HG02884 (cell line): ENCODE measurements around the gene NDST1.

ENCODE experiments used
- ATAC-seq: cut with Tn5 transposase; IDR thresholded peaks from one replicate; pipeline ENCODE4 v1.9.1; 2021; ENCODE audit warnings: mild to moderate bottlenecking, moderate library complexity; ENCODE audit not compliant: unreplicated experiment

NDST1 gene

DNA sequence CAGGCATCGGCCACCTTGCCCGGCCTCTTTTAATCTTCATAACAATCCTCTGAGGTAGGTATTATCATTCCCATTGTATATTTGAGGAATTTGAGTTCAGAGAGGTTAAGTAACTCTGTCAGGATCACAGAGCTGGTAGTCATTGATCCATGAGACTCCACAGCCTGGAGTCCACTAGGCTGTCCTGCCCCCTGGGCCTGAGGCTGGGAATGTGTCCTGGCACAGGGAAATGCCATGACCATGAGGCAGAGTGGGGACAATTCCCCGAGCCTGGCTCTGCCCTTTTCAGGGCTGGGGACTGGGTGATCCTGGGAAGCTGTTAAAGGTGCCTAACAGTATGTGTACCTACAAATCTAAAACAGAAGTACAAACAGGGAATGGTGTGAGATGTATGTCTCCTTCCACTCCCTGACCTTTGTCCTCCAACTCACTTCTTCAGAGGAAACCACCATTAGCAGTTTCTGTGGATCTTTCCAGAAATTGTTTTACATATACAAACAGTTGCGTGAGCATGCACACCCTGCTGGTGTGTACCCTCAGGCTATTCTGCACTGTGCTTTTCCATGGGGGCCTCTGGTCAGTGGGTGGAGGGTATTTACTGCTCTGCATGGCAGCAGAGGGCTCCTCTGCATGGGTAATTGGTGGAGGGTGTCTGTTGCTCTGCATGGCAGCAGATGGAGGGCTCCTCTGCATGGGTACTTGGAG is 53.8 kb downstream of the NDST1 start:
- no peak for ATAC-seq

DNA sequence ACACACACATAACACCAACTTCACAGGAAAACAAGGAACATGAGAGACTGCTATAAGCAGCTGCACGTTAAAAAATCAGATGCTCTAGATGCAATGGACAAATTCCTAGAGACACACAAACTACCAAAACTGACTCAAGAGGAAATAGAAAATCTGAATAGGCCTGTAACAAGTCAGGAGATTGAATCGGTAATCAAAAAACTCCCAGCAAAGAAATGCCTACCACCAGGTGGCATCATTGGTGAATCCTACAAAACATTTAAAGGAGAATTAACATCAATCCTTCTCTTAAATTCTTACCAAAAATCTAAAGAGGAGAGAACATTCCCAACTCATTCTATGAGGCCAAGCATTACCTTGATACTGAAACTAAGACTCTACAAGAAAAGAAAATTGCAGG is 54.9 kb downstream of the NDST1 start:
- no peak for ATAC-seq

DNA sequence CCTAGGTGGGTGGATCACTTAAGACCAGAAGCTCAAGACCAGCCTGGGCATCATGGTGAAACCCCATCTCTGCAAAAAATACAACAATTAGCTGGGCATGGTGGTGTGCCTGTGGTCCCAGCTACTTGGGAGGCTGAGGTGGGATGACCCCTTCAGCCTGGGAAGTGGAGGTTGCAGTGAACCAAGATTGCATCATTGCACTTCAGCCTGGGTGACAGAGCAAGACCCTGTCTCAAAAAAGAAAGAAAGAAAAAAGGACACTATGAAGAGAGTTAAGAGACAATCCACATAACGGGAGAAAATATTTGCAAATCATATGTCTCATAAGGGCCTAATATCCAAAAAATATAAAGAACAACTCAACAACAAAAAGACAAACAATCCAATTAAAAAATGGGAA is 57.9 kb downstream of the NDST1 start:
- ATAC-seq: no peak

DNA sequence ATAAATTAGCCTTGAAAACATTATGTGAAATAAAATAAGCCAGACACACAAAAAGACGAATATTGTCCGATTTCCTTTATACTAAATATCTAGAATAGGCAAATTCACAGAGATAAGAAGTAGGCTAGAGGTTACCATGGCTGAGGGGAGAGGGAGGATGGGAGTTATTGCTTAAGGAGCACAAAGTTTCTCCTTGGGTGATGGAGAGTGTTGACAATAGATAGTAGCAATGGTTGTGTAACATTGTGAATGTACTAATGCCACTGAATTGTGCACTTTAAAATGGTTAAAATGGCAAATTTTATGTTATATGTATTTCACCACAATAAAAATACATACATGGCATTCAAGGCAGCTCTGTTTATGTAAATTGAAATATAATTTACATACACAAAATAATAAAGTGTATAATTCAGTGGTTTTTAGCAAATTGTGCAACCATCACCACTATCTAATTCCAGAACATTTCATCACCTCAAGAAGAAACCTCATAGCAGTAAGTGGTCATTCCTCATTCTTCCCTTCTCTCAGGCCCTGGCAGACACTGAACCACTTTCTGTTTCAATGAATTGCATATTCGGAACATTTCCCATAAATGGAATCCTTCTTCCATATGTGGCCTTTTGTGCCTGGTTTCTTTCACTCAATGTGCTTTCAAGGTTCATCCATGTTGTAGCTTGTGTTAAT is 59.2 kb downstream of the NDST1 start:
- no peak for ATAC-seq

DNA sequence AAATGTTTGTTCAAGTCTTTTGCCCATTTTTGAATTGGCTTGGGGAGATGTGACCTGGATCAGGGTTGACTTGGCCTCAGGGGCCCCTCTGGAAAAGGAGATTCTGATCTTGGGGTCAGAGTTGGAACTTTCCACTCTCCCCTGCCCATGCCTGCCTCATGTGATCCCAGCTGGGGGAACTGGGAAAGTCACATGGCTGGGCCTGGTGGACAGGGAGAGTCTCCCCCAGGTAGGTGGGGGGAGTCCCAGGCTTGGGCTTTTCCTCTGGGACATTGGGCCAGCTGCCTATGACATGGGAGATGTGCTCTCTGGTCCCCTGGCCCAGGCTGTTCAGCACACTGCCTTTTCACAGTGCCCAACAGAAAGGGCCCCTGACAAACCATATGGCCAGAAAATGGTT is 60.7 kb downstream of the NDST1 start:
- ATAC-seq: no peak

DNA sequence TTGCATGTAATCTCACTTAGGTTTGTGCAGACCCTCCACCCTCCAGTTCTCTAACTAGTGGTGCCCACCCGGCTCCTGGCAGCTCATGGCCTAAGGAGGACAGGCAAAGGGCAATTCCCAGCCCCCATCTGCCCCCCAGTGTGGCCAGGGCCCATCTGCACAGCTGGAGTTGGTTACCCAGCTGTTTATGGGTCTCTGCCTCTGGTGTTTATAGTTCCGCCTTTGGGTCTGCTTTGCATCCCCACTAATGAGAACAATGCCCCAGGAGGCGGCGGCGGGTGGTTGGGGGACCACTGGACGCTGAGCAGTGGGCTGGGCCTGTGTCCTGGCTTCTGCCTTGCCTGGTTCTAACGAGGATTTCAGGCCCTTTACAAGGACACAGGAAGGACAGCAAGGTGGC is 62.4 kb downstream of the NDST1 start:
- no peak for ATAC-seq

DNA sequence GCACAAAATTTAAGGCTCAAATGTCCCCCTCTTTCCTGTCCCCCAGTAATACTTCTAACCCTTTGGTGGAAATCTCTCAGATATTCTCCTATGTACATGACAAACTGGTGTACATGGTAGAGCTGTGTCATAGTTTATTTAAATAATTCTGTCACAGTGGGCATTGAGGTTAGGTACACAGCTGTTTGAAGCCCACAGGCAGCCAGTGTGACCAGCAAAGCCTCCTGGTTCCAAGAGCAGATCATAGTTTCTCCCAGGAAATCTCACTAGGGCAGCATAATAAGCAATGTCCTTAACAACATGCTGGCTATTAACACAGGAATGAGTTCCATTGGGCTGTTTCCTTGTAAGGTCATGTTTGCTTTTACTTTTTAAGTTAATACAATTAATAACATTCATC is 63.9 kb downstream of the NDST1 start:
- ATAC-seq: no peak

DNA sequence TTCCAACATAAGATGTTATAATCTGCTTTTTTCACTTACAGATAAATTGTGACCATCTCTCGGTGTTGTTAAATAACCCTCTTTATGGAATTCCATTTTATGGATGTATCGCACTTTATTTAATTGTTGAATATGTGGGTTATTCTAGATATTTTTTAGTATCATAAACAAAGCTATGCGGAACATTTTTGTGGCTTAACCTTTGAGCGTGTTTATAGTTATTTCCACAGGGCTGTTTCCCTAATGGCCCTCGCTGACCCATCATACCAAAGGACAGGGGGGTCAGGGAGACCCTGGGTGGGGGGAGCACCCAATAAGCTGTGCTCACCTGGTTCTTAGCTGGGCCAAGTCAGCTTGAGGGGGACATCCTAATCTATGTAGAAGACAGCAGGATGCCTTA is 65.3 kb downstream of the NDST1 start:
- ATAC-seq: no peak

DNA sequence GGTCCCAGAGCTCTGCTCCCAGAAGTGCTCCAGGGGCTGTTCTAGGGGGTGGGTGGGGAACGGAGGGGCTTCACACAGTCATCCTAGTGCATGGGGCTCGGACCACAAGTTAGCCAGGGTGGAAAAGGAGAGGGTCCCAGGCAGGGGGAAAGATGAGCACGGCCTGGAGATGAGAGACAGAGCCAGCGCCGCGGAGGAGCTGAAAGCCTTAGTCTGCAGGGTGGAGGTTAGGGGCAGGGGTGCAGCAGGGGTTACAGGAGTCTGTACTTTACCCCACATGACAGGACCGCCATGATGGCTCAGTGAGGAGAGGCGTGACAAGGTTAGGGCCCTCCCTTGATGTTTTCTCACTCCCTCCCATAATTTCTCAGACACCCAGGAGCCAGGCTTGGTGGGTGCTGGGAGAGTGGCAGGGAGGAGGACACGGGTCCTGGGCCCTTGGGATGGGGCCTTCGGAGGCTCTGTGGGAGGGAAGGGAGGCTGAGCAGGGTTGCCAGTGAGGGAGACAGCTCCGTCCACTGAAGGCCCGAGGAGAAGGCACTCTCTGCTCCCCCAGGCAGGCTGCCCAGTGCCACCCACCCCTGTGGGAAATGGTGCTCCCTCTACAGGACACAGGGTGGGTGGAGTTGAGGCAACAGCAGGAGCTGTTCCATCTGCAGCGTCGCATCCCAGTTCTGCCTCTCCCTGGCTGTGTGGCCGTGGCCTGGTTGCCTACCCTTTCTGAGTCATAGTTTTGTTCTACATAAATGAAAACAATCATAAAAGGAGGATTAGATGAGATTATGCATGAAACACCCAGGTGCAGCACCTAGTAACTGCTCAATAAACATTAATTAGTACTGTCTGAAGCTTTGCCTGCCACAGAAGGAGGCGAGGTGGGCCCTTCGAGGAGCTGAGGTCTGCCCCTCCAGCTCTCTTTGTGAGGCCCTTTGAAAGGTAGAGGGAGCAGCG is 66.2 kb downstream of the NDST1 start:
- ATAC-seq: no peak

DNA sequence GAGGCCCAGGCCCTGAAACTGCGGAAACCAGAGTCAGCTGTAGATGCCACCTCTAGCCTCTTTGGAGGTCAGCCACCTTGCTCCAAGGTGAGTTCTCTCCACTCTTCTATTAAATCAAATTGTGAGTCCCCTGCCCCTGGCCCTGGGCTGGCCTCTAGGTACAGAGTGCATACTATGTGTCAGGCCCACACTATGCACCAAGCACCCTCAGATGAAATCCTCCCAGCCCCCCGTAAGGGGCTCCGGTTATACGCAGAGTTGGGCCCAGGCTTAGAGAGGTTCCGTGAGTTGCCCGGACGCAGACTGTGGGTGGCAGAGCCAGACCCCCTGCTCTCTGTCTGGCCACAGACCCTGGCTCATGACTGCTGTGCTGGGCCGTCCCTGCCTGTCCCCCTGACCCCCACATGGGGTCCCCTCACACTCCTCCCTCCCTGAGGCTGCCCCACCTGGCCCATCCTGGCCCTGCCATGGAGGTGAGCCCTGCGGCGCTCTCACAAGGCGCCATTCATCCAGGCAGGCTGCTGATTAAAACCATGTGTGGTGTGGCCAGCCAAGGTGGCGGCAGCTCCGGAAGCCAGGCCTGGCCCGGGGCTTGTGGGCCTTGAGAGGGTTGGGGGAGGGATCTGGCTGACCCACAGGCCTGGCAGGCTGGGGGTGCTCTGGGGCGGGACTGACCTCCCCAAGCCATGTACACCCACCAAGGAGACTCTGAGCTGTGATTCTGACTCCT is 67.1 kb downstream of the NDST1 start:
- no peak for ATAC-seq

DNA sequence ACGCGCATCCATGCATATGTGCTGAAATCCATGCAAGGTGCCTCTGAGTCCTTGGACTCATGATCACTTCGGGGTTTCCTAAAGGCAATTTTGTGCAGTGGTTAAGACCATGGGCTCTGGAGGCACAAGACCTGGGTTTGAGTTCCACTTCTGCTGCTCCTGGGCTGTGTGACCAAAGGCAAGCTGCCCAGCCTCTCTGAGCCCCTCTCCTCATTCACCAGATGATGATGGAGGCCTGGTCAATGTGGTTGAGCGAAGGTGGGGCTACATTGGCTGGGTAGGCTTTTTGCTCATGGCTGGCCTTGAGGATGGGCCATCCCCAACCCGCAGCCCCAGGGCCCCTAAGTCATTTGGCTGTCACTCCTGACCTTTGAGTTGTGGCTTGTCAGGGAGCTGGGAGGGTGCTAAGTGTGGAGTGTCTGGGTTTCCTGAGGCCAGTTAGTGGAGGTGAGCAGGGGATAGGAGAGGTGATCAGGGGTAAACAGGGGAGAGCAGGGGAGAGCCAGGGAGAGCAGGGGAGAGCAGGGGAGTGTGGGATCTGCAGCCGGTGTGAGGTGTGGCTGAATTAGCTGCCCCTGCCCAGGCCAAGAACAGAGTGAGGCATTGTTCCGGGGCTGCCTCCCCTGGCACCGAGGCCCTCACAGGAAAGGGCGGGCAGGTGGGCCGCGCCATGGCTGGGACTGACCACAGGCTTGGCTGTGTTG is 68.0 kb downstream of the NDST1 start:
- ATAC-seq: no peak

DNA sequence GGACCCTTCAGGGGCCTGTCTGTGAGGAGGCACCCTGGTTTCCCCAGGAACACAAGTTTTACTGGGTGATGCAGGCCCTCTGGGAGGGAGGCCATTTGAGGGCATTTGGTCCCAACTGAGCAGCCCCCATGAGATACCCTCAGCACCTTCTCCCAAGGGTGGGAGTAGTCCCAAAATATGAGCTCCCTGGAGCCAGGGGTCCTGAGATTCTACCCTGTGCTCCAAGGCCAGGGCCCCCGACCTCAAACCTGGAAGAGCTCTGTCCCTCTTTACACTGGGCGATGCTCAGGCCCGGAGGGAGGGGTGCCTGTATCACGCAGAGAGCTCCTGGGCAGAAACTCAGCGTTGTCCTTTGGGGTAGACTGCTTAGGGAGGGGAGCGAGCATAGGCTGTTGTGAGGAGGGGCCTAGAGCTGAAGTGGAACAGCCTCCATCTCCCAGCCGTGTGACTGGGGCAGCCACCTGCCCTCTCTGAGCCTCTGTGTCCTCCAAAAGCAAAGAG is 68.6 kb downstream of the NDST1 start:
- no peak for ATAC-seq

DNA sequence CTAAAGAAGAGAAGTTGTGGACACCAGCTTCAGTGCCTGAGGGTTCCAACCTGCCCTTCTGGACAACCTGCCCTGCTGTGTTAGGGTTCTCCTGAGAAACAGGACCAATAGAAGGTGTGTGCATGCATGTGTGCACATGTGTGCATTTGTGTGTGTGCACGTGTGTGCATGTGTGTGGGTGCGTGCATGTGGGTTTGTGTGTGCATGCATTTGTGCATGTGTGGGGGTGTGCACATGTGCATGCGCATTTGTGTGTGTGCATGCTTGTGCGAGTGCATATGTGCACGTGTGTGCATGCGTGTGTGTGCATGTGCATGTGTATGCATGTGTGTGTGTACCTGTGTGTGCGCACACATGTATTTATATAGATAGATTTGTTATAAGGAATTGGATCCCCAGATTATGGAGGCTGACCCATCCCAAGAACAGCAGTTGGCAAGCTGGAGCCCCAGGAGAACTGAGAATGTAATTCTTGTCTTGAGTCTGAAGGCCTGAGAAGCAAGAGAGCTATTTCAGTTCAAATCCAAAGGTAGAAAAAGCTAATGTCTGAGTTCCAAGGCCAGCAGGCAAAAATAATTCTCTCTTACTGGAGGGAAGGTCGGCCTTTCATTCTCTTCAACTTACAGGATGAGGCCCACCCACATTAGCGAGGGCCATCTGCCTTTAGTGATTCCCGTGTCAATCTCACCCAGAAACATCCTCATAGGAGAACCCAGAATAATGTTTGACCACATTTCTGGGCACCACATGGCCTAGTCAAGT is 69.6 kb downstream of the NDST1 start:
- ATAC-seq: no peak

DNA sequence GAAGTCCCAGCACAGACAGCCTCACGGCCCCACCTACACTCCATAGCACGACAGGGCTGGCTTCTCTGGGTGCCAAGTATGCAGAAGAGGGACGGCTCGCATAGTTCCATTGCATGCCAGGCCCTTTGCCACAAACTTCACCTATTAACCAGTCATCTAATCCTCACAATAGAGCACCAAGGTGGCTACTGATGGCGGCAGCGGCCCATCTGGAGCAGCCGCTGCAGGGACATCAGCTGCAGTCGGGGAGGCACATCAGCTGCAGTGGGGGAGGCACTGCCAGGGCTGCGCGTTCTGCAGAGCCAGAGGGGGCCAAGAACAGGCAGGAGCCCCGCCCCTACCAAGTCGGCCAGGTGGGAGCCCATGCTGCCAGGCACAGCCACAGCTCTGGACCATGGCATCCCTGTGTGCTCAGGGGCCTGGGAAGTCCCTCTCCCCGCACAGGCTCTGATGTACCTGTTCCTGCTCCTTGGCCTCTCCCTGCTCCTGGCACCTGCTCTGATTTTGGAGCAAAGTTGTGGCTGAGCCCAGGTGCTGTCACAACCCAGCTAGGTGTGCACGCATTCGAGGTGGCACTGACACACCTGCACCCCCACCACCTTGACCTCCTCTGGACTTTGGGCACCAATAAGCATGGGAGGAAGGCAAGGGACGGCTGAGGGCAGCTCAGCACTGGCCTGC is 71.0 kb downstream of the NDST1 start:
- ATAC-seq: no peak

DNA sequence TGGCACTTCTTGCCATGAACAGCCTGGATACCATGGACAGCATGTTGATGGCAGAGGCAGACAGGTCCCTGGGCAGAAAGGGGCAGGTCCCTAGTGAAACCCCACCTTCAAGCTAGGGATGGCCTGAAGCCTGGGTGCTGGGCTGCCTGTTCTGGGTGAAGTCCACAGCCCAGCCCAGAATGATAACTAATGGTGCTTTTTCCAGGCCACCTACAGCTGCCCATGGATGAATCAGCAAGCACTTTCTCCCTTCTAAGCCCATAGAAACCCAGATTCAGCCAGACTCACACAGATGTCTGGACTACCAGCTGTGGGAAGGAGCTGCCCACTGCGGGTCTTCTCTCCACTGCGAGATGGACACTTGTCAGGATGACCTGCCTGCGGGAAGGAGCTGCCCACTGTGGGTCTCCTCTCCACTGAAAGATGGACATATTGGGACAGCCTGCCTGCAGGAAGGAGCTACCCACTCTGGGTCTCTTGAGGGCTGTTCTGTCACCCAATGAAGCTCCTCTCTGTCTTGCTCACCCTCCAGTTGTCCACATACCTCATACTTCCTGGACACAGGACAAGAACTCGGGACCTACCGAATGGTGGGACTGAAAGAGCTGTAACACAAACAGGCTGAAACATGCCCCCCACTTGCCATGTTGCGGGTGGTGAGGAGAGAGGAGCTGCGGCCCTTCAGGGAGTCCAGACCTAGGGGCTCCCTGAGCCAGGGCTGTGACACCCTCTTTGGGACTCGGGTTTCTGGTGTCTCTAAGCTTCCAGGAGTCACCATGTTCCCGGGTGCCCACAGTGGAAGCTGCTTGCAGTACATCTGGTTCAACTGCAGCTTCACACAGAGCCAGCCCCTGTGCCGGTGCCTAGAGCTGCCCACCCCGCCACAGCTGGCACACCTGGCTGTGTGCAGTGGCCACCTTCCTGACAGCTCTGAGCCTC is 71.8 kb downstream of the NDST1 start:
- ATAC-seq: no peak

DNA sequence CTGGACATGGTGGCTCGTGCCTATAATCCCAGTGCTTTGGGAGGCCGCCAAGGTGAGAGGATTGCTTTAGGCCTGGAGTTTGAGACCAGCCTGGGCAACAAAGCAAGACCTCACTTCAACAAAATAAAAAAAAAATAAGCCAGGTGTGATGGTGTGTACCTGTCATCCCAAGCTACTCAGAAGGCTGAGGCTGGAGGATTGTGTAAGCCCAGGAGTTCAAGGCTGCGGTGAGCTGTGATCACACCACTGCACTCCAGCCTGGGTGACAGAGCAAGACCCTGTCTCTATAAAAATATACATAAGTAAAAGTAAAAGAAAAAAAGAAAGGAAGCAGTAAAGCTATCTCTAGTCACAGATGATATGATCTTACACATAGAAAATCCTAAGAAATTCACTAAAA is 73.0 kb downstream of the NDST1 start:
- ATAC-seq: no peak

DNA sequence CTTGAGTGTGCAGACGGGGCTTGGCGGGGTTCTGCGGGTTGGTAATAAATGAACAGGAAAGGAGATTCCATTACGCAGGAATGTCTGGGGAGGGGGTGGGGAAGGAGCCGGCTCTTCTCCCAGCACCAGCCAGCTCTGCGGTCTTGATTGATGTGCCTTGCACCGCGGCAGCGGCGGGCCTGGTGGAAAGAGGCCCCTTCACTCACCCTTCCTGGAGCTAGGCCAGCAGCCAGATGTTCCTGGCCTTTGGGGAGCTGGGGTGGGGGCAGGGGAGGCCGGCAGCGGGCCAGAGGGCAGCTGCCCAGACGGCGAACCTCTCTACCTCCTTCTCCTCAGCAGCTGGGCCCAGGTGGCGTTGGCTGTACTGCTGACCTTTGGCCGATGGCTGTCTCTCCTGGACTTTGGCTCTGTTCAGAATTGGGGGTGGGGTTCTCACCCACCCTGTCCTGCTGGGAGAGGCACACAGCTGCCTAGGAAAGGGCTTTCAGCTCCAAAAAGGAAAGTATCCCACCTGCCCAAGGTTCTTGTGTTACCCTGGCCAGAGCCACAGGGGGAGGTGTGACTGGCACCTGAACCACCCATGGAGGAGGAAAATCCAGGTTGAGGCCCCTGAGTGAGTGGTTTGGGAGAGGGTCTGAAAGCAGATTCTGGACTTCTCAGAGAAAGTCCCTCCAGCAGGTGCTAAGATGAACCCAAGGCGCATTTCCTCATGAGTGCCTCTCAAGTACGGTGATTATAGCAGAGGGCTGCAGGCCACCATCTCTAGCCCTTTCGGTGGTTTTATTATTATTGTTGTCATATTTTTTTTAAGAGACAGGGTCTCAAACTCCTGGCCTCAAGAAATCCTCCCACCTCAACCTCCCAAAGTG is 74.5 kb downstream of the NDST1 start:
- ATAC-seq: no peak
